Neural progenitor cell (in vitro differentiated cells): ENCODE measurements around the gene CXCL6. TPM values are rescaled to one million over a fixed set of nuclear protein-coding genes. Genes with fewer than 3 reads are reported as not detected.

ENCODE experiments used
- DNase-seq: peaks from one replicate; pipeline ENCODE4 v3.0.0-alpha.2; 2016; ENCODE audit warnings: low spot score
- H2AFZ ChIP-seq: fragments of 200-600 bp; sonication (generic); replicated peaks from 2 replicates; pipeline ENCODE4 v1.6.1; 2016; ENCODE audit warnings: antibody characterized with exemption
- H3F3A ChIP-seq: fragments of 200-600 bp; sonication (generic); 2 replicates; pipeline ENCODE4 v1.6.1; 2016; ENCODE audit warnings: antibody characterized with exemption, low read depth
- H3K27ac ChIP-seq: fragments of 200-600 bp; sonication (generic); 2 replicates; pipeline ENCODE4 v1.5.1; 2016; ENCODE audit warnings: mild to moderate bottlenecking
- H3K27me3 ChIP-seq: fragments of 200-600 bp; sonication (generic); 2 replicates; pipeline ENCODE4 v1.6.1; 2016; ENCODE audit warnings: mild to moderate bottlenecking, moderate library complexity
- H3K36me3 ChIP-seq: fragments of 200-600 bp; sonication (generic); 2 replicates; pipeline ENCODE4 v1.5.1; 2016
- H3K4me1 ChIP-seq: fragments of 200-600 bp; sonication (generic); 2 replicates; pipeline ENCODE4 v1.6.1; 2016; ENCODE audit warnings: mixed run types
- H3K4me2 ChIP-seq: fragments of 200-600 bp; sonication (generic); 2 replicates; pipeline ENCODE4 v1.6.1; 2016
- H3K4me3 ChIP-seq: fragments of 200-600 bp; sonication (generic); 2 replicates; pipeline ENCODE4 v1.5.1; 2016
- H3K79me2 ChIP-seq: fragments of 200-600 bp; sonication (generic); 2 replicates; pipeline ENCODE4 v1.6.1; 2016; ENCODE audit warnings: low read depth
- H3K9ac ChIP-seq: fragments of 200-600 bp; sonication (generic); 2 replicates; pipeline ENCODE4 v1.6.1; 2016
- H3K9me3 ChIP-seq: fragments of 200-600 bp; sonication (generic); 2 replicates; pipeline ENCODE4 v1.5.1; 2016; ENCODE audit warnings: low read depth
- H4K20me1 ChIP-seq: fragments of 200-600 bp; sonication (generic); 2 replicates; pipeline ENCODE4 v1.6.1; 2016; ENCODE audit warnings: low read depth
- H3K27ac Mint-ChIP-seq: 3 replicates; pipeline ENCODE4 v1.8.0; 2021; ENCODE audit warnings: mixed read lengths
- H3K27me3 Mint-ChIP-seq: 2 replicates; pipeline ENCODE4 v1.8.0; 2022; ENCODE audit warnings: low read depth, mild to moderate bottlenecking, inconsistent platforms, moderate library complexity, mixed read lengths; ENCODE audit not compliant: insufficient read depth
- H3K36me3 Mint-ChIP-seq: 3 replicates; pipeline ENCODE4 v1.8.0; 2021; ENCODE audit warnings: mixed read lengths
- H3K4me1 Mint-ChIP-seq: 3 replicates; pipeline ENCODE4 v1.8.0; 2021; ENCODE audit warnings: mixed read lengths
- H3K4me3 Mint-ChIP-seq: 3 replicates; pipeline ENCODE4 v1.8.0; 2021; ENCODE audit warnings: mild to moderate bottlenecking, moderate library complexity, mixed read lengths
- H3K9me3 Mint-ChIP-seq: 3 replicates; pipeline ENCODE4 v1.8.0; 2020; ENCODE audit warnings: mixed read lengths
- EZH2 ChIP-seq: fragments of 200-600 bp; sonication (generic); IDR thresholded peaks from 2 replicates; pipeline ENCODE4 v1.6.1; 2017; ENCODE audit warnings: antibody characterized with exemption, mild to moderate bottlenecking, moderate library complexity
- EZH2phosphoT487 ChIP-seq: fragments of 200-600 bp; sonication (generic); IDR thresholded peaks from 2 replicates; pipeline ENCODE4 v1.6.1; 2017; ENCODE audit warnings: antibody characterized with exemption
- total RNA-seq: library from RNA; depleted of rRNA; stranded (reverse); fragments of >200 nt; gene quantifications from 2 replicates; pipeline ENCODE4 v1.2.3, GENCODE V29; 2015; ENCODE audit warnings: low replicate concordance
- TF ChIP-seq, protein P1 (sequence below): fragments of 200-600 bp; sonication (generic); IDR thresholded peaks from 2 replicates; pipeline ENCODE4 v1.5.1; 2017; ENCODE audit warnings: antibody characterized with exemption, mild to moderate bottlenecking

Gene CXCL6
- total RNA-seq, 1 donor from 2014 or later = 0.71 TPM

DNA sequence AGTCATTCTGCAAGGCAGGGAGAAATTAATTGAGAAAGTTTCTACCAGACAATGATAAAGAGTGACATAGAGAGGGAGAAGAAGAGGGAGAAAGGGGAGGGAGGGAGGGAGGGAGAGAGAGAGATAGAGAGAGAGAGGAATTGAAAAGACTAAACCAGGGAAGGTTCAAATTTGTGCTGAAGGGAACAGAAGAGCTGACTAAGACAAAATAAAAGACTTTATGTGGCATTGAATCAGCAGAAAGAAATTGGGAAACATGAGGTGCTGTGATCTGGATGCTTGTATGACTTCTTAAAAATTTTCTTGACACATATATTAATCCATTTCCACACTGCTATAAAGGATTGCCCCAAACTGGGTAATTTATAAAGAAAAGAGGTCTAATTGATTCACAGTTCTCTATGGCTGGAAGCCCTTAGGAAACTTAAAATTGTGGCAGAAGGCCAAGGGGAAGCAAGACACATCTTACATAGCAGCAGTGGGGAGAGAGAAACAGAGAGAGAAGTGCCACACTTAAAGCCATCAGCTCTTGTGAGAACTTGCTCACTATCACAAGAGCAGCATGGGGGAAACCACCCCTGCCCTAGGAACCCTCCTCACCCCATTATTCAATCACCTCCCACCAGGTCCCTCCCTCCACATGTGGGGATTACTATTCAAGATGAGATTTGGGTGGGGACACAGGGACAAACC lies 13.5 kb upstream of the CXCL6 start:
- Mint-ChIP-seq H3K27me3 (no peaks in the 10 kb centered on the region), H3K27ac (no peak overlapping the region), H3K4me3 (no peak overlapping the region), H3K4me1 (no peaks in the 10 kb centered on the region), H3K36me3 (no peaks in the 10 kb centered on the region), H3K9me3 (peaks cover 10% of the 10 kb centered on the region)
- Histone ChIP-seq H4K20me1 (no peaks in the 10 kb centered on the region), H3K4me3 (no peak overlapping the region), H3K9me3 (no peaks in the 10 kb centered on the region), H3K4me1 (no peaks in the 10 kb centered on the region), H3K27ac (no peak overlapping the region), H3K36me3 (peaks cover 3% of the 10 kb centered on the region), H3K4me2 (no peak overlapping the region), H3F3A (no peaks in the 10 kb centered on the region), H3K79me2 (no peaks in the 10 kb centered on the region), H3K9ac (no peak overlapping the region), H3K27me3 (no peaks in the 10 kb centered on the region), H2AFZ (no peak overlapping the region)
- DNase-seq = no peak
- TF ChIP-seq, protein P1, sequence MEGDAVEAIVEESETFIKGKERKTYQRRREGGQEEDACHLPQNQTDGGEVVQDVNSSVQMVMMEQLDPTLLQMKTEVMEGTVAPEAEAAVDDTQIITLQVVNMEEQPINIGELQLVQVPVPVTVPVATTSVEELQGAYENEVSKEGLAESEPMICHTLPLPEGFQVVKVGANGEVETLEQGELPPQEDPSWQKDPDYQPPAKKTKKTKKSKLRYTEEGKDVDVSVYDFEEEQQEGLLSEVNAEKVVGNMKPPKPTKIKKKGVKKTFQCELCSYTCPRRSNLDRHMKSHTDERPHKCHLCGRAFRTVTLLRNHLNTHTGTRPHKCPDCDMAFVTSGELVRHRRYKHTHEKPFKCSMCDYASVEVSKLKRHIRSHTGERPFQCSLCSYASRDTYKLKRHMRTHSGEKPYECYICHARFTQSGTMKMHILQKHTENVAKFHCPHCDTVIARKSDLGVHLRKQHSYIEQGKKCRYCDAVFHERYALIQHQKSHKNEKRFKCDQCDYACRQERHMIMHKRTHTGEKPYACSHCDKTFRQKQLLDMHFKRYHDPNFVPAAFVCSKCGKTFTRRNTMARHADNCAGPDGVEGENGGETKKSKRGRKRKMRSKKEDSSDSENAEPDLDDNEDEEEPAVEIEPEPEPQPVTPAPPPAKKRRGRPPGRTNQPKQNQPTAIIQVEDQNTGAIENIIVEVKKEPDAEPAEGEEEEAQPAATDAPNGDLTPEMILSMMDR = no peak
- no peak for TF ChIP-seq EZH2phosphoT487
- TF ChIP-seq EZH2 = no peak

DNA sequence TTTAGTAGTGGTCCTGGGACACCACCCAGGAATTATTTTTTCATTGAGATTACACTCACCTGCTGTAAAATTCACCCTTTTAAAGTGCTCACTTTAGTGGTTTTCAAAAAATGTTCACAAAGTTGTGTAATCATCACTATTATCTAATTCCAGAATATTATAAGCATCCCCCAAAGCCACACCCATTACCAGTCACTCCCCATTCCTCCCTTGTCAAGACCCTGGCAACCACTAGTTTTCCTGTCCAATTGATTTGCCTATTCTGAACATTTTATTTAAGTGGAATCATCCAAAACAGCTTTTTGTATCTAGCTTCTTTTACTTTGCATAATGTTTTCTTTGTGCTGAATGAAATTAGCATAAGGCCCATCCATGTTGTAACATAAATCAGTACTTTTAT lies 12.7 kb upstream of the CXCL6 start:
- Histone ChIP-seq H3K36me3 (peaks cover 4% of the 10 kb centered on the region), H3K4me3 (no peak overlapping the region), H3K27me3 (no peaks in the 10 kb centered on the region), H3K9me3 (no peaks in the 10 kb centered on the region), H3K27ac (no peak overlapping the region), H3K4me2 (no peak overlapping the region), H3K79me2 (no peaks in the 10 kb centered on the region), H3K4me1 (no peaks in the 10 kb centered on the region), H4K20me1 (no peaks in the 10 kb centered on the region), H3F3A (no peaks in the 10 kb centered on the region), H2AFZ (no peak overlapping the region), H3K9ac (no peak overlapping the region)
- Mint-ChIP-seq H3K9me3 (peaks cover 12% of the 10 kb centered on the region), H3K4me1 (no peaks in the 10 kb centered on the region), H3K4me3 (no peak overlapping the region), H3K27me3 (no peaks in the 10 kb centered on the region), H3K36me3 (no peaks in the 10 kb centered on the region), H3K27ac (no peak overlapping the region)
- TF ChIP-seq EZH2 = no peak
- TF ChIP-seq, protein P1 = no peak
- TF ChIP-seq EZH2phosphoT487 = no peak
- DNase-seq = no peak

DNA sequence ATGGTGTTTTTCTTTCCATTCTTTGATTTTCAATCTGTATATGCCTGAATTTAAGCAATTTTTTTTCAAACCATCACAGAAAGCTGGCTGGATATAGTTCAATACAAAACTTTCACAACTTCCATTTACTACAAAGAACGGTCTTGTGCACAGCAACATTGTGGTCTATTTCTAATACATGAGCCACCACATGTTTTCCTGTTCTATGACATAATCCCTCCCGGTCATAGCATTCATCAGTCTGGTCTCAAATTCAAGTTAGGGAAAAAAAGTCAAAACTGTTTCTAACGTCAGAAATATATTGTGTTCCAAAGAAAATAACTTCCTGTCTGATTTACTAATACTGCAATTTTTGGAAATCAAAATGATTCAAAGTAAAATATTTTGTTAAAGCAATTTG lies 7.5 kb upstream of the CXCL6 start:
- no peaks in the 10 kb centered on the region for H3K27me3 Mint-ChIP-seq
- H3K36me3 ChIP-seq = peaks cover 4% of the 10 kb centered on the region
- no peak overlapping the region for H3K27ac Mint-ChIP-seq
- DNase-seq = no peak
- no peak overlapping the region for H3K27ac ChIP-seq
- no peaks in the 10 kb centered on the region for H3F3A ChIP-seq
- H2AFZ ChIP-seq = no peak overlapping the region
- H3K79me2 ChIP-seq = no peaks in the 10 kb centered on the region
- H3K9me3 ChIP-seq = no peaks in the 10 kb centered on the region
- H4K20me1 ChIP-seq = no peaks in the 10 kb centered on the region
- TF ChIP-seq EZH2phosphoT487 (no peak), EZH2 (no peak)
- TF ChIP-seq, protein P1 = no peak
- H3K9me3 Mint-ChIP-seq = peaks cover 12% of the 10 kb centered on the region
- no peaks in the 10 kb centered on the region for H3K4me1 Mint-ChIP-seq
- H3K9ac ChIP-seq = no peak overlapping the region
- H3K4me1 ChIP-seq = no peaks in the 10 kb centered on the region
- H3K4me2 ChIP-seq = no peak overlapping the region
- H3K4me3 Mint-ChIP-seq = no peak overlapping the region
- H3K27me3 ChIP-seq = no peaks in the 10 kb centered on the region
- H3K36me3 Mint-ChIP-seq = no peaks in the 10 kb centered on the region
- no peak overlapping the region for H3K4me3 ChIP-seq
